HepG2 (cell line): ENCODE data around the gene SEC31B. TPM values are rescaled to one million over a fixed set of nuclear protein-coding genes. Genes with fewer than 3 reads are reported as not detected.

Experiments
- ATAC-seq: fragments of 200-7000 bp; cut with Tn5 transposase; 3 replicates; pipeline ENCODE4 v1.9.1; 2020; ENCODE audit warnings: mild to moderate bottlenecking, moderate library complexity
- BruUV-seq: library from RNA; stranded (reverse); fragments of 400-500 nt; replicated peaks from 2 replicates; lab custom pipeline; 2021; lab: Mats Ljungman, UMichigan
- CTCF ChIA-PET: fragments of 300-600 bp; formaldehyde crosslinking; extraction: SDS; loops from one replicate; lab custom pipeline; 2021; ENCODE audit warnings: low total read pairs, inconsistent platforms, low intra/inter-chr PET ratio; lab: Yijun Ruan, JAX
- POLR2A ChIA-PET: fragments of 350-600 bp; sonication (Branson Sonifier 250); formaldehyde crosslinking; loops from one replicate; lab custom pipeline; 2020; ENCODE audit warnings: antibody characterized with exemption, inconsistent platforms; lab: Yijun Ruan, JAX
- DNase-seq: peaks from one replicate; pipeline ENCODE4 v3.0.0-alpha.2; 2015; ENCODE audit warnings: low spot score
- FAIRE-seq: peaks from 3 replicates; lab custom pipeline; 2011; peaks lifted over from hg19 to GRCh38; lab: Jason Lieb, UNC
- H2AFZ ChIP-seq: one replicate; pipeline ENCODE4 v1.6.1; 2011; ENCODE audit warnings: low read length, inconsistent platforms
- H3K27ac ChIP-seq: fragments of 300-600 bp; 3 replicates; pipeline ENCODE4 v1.8.0; 2011; ENCODE audit warnings: mixed run types, mild to moderate bottlenecking, mixed read lengths, low read length, inconsistent platforms; ENCODE audit not compliant: insufficient read depth; ENCODE audit errors: extremely low read length
- H3K27me3 ChIP-seq, 2 experiments: fragments of 200-600 bp in 1 of 2; 2 replicates in 1 of 2; 3 replicates in 1 of 2; pipeline versions ENCODE4 v1.6.0 to v1.8.0; 2011; ENCODE audit warnings: low read length in 2 of 2, mild to moderate bottlenecking in 2 of 2, moderate library complexity in 2 of 2, inconsistent platforms in 1 of 2; ENCODE audit not compliant: insufficient read depth in 2 of 2, control insufficient read depth in 1 of 2
- H3K36me3 ChIP-seq, 2 experiments: fragments of 200-600 bp in 1 of 2; replicated peaks in 1 of 2; 2 replicates in 1 of 2; 3 replicates in 1 of 2; pipeline versions ENCODE4 v1.5.1 to v1.8.0; 2011; ENCODE audit warnings: low read length in 2 of 2, inconsistent platforms in 1 of 2; ENCODE audit not compliant: insufficient read depth in 2 of 2, control insufficient read depth in 1 of 2
- H3K4me1 ChIP-seq: 2 replicates; pipeline ENCODE4 v1.5.1; 2012; ENCODE audit warnings: low read length, inconsistent platforms; ENCODE audit not compliant: insufficient read depth
- H3K4me2 ChIP-seq: 2 replicates; pipeline ENCODE4 v1.6.0; 2011; ENCODE audit warnings: low read depth, low read length, inconsistent platforms
- H3K4me3 ChIP-seq, 3 experiments: fragments of 200-600 bp in 1 of 3; sonication (generic), shearing (Covaris generic) in 1 of 3; replicated peaks in 1 of 3; 2 replicates each; pipeline ENCODE4 v1.5.1; 2011 to 2016; ENCODE audit warnings: low read length in 3 of 3, inconsistent platforms in 2 of 3, low read depth in 2 of 3, mild to moderate bottlenecking in 2 of 3, control low read depth in 1 of 3, mixed read lengths in 1 of 3; ENCODE audit not compliant: insufficient read depth in 1 of 3
- H3K79me2 ChIP-seq: one replicate; pipeline ENCODE4 v1.6.1; 2011; ENCODE audit warnings: low read length, inconsistent platforms; ENCODE audit not compliant: insufficient read depth
- H3K9ac ChIP-seq: 2 replicates; pipeline ENCODE4 v1.6.0; 2011; ENCODE audit warnings: mild to moderate bottlenecking, low read depth, low read length, inconsistent platforms; ENCODE audit not compliant: insufficient read depth
- H3K9me3 ChIP-seq: 2 replicates; pipeline ENCODE4 v1.5.1; 2012; ENCODE audit warnings: mild to moderate bottlenecking, low read length
- H4K20me1 ChIP-seq: 2 replicates; pipeline ENCODE4 v1.6.0; 2011; ENCODE audit warnings: inconsistent platforms, mild to moderate bottlenecking, low read length, moderate library complexity; ENCODE audit not compliant: insufficient read depth
- AHR ChIP-seq: IDR thresholded peaks from 2 replicates; pipeline ENCODE4 v1.6.1; 2018; ENCODE audit warnings: missing genetic modification reagents, missing compliant biosample characterization
- MEIS2 ChIP-seq: sonication (generic); formaldehyde crosslinking; IDR thresholded peaks from 2 replicates; pipeline ENCODE4 v1.9.0; 2021; ENCODE audit warnings: mild to moderate bottlenecking, missing genetic modification reagents
- NFIB ChIP-seq: sonication (generic); formaldehyde crosslinking; IDR thresholded peaks from 2 replicates; pipeline ENCODE4 v1.9.0; 2021; ENCODE audit warnings: missing genetic modification reagents, mild to moderate bottlenecking, borderline replicate concordance
- SMAD3 ChIP-seq: sonication (generic); formaldehyde crosslinking; IDR thresholded peaks from 2 replicates; pipeline ENCODE4 v1.4.0; 2020; ENCODE audit warnings: missing genetic modification reagents
- SOX13 ChIP-seq, 3 experiments: fragments of 450-650 bp in 1 of 3; sonication (generic) in 1 of 3; formaldehyde crosslinking in 1 of 3; IDR thresholded peaks in 2 of 3; conservative IDR thresholded peaks in 1 of 3; 2 replicates each; pipeline versions ENCODE4 v1.5.0 to v1.6.1; 2016 to 2020; ENCODE audit warnings: antibody characterized with exemption in 1 of 3, mild to moderate bottlenecking in 1 of 3, missing compliant biosample characterization in 1 of 3, missing genetic modification reagents in 1 of 3, moderate library complexity in 1 of 3
- ZNF552 ChIP-seq: sonication (generic); formaldehyde crosslinking; IDR thresholded peaks from 2 replicates; pipeline ENCODE4 v1.9.0; 2022; ENCODE audit warnings: missing genetic modification reagents, mild to moderate bottlenecking, borderline replicate concordance
- WGBS: methylation state at CpG from one replicate; pipeline ENCODE4 v1.1.6; 2017; ENCODE audit warnings: low lambda C conversion rate; 5-methylcytosine and 5-hydroxymethylcytosine counted together
- in situ Hi-C: cut with HindIII; loops from 2 replicates; pipeline ENCODE4 v1.10.0; 2017; ENCODE audit warnings: low pct_unique_long_range_greater_than_20kb; ENCODE audit not compliant: extremely low pct_ligation_motif_present
- intact Hi-C: fragments of 100-400 bp; cut with micrococcal nuclease; formaldehyde crosslinking; loops from one replicate; pipeline ENCODE4 v1.10.0; 2022; ENCODE audit not compliant: unreplicated experiment
- polyA plus RNA-seq, 8 experiments: library from polyadenylated mRNA; depleted of rRNA in 3 of 8; stranded (reverse) in 7 of 8; unstranded in 1 of 8; fragments of >200 nt; fragmentation: Illumina TruSeq in 4 of 8; extraction: Trizol in 4 of 8; gene quantifications; 2 replicates each; pipeline versions ENCODE4 v1.2.1 to v1.2.3, GENCODE V29; 2011 to 2016; ENCODE audit warnings: low read depth in 4 of 8, missing spikeins in 1 of 8, mixed read lengths in 1 of 8; ENCODE audit not compliant: insufficient read depth in 1 of 8
- total RNA-seq, 5 experiments: library from RNA; depleted of rRNA; stranded (reverse); fragments of >200 nt; fragmentation: Illumina TruSeq; extraction: Trizol; gene quantifications; 2 replicates each; pipeline ENCODE4 v1.2.3, GENCODE V29; 2016; ENCODE audit warnings: low read depth in 1 of 5

Gene SEC31B
- total and polyA plus RNA-seq, 2 of the 13 experiments (the other 11 are each of a cell fraction or from before 2014, with no cell fraction given): 2.0 to 8.3 TPM

DNA sequence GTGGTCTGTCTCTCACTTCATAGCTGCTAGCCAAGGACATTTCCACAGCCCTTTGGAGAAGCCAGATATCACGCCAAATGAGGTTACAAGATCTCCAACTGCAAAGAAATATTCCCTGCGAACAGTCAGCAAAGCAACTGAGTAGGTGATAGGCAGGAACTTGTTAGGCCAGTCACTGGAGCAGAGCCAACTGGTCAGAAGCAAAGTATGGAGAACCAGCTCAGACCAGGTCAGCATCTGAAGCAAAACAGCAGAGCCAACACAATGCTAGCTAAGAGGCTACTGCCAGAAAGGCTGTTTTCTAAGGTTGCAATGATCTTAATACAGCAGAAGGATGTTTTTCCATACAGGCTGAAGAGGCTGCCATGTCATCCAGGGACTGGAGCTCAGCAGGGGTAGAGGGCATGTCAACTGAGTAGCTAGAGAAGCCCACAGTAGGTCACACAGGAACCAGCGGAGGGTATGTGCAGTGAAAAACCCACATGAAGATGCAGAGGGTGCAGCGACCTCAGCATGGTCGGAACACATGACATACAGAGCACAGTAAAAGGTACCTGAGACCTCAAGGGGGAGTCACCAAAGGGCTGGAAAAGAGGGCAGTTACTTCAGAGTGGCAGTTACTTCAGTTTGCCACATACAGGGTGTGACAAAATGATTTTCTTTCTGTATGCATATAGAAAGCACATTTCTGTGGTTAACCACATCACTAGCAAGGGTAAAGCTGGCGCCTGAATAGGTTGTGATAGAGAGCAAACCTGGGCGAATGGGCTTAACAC lies 8.9 kb downstream of the SEC31B start:
- BruUV-seq: no TSS peak
- POLR2A ChIA-PET: no interaction called here
- ATAC-seq: no peak
- 91% methylated on average over 6 of the region's 7 CpGs for WGBS
- CTCF ChIA-PET: no interaction called here
- in situ Hi-C loops (no loop called here), intact Hi-C loops (no loop called here)
- DNase-seq: no peak
- H4K20me1 ChIP-seq: no peaks in the 10 kb centered on the region
- H3K27me3 ChIP-seq: no peaks in the 10 kb centered on the region
- TF ChIP-seq AHR (CRISPR knock-in tag) (no peak), ZNF552 (no peak), MEIS2 (CRISPR knock-in tag) (no peak), SMAD3 (CRISPR knock-in tag) (no peak), SOX13 (IDR thresholded peaks at IDR 0.05) (no peak), SOX13 (CRISPR knock-in tag; conservative IDR thresholded peaks at IDR 0.05 in 1 of 2, IDR thresholded peaks at IDR 0.05 in 1 of 2) (no peak)
- H3K27ac ChIP-seq: no peak overlapping the region
- no peak overlapping the region for H2AFZ ChIP-seq
- no peak for FAIRE-seq
- H3K9me3 ChIP-seq: no peaks in the 10 kb centered on the region
- no peak overlapping the region for H3K9ac ChIP-seq
- no peak overlapping the region for H3K4me2 ChIP-seq
- no peaks in the 10 kb centered on the region for H3K79me2 ChIP-seq
- no peaks in the 10 kb centered on the region for H3K4me1 ChIP-seq
- H3K36me3 ChIP-seq: no peaks in the 10 kb centered on the region
- H3K4me3 ChIP-seq: no peak overlapping the region

DNA sequence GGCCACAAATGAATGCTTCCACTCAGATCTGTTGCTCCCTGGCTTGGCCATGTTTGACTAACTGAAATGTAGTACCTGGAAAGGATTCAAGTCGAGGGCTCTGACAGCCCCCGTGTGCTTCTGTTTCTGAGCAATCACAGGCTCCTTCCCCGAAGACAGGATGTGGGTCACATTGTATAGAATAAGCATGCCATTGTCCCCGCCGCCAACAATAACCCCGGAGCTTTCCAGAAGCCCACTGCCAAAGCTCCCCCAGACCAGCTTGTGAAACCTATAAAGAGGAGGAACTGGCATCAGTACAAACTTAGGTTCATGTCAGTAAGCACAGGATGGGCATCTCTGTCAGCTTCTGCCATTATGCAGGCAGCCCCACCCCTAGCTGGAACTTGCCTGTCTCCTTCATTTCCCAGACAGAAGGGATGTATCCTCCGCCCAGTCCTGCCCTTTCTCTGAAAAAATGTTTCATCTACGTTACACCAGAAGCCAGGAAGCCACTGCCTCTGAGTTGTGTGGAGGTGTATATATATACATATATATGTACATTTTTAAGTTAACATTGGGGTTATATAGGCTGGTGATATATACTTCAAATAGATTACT lies 10.3 kb downstream of the SEC31B start:
- ChIA-PET POLR2A (no interaction called here), CTCF (interaction anchor here (0.9 to 2.7 kb wide), 3 partner anchors 76 to 171 kb away, joined by 3 to 26 read pairs (median 7); no protein-coding TSS in a partner anchor)
- H3K4me3 ChIP-seq: no peak overlapping the region
- no peak overlapping the region for H3K4me2 ChIP-seq
- H3K27ac ChIP-seq: no peak overlapping the region
- no peaks in the 10 kb centered on the region for H3K36me3 ChIP-seq
- FAIRE-seq: no peak
- in situ Hi-C loops (loop anchor here (5.0 kb wide), 2 partner anchors 72 to 167 kb away; no protein-coding TSS in a partner anchor), intact Hi-C loops (loop anchor here (2.0 kb wide), 1 partner anchor 171 kb away; no protein-coding TSS in a partner anchor)
- no peak for TF ChIP-seq NFIB (CRISPR knock-in tag)
- ATAC-seq: no peak
- H3K4me1 ChIP-seq: peaks cover under 1% of the 10 kb centered on the region; the same call in 1 of the 2 replicates
- no peaks in the 10 kb centered on the region for H3K79me2 ChIP-seq
- H2AFZ ChIP-seq: no peak overlapping the region
- WGBS: 73% methylated on average over 5 of the region's 8 CpGs
- BruUV-seq: no TSS peak
- DNase-seq: no peak
- H3K9ac ChIP-seq: no peak overlapping the region
- H3K27me3 ChIP-seq: no peaks in the 10 kb centered on the region
- H3K9me3 ChIP-seq: no peaks in the 10 kb centered on the region
- no peaks in the 10 kb centered on the region for H4K20me1 ChIP-seq
